Measurements from ENCODE around the gene NEK9.

Gene NEK9

GRCh38 chr14:75067212-75067611, 59.6 kb downstream of the NEK9 start:
- no peak for DNase-seq (ENCODE audit: low read depth in 2 of 2)

DNA sequence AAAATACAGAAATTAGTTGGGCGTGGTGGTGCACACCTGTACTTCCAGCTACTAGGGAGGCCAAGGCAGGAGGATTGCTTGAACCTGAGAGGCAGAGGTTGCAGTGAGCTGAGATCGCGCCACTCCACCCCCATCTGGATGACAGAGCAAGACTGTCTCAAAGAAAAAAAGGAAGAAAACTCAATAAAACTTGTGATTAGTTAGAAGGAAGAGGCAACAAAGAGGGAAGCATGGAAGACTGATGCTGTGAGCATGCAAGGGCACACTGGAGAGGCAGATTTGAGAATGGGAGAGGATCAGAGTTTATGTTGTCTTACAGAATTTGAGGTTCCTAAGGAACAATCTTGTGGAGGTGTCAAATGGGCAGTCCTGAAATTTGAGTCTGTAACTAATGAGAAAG, 60.2 kb downstream of the NEK9 start:
- no peak for DNase-seq (ENCODE audit: low read depth in 2 of 2)

DNA sequence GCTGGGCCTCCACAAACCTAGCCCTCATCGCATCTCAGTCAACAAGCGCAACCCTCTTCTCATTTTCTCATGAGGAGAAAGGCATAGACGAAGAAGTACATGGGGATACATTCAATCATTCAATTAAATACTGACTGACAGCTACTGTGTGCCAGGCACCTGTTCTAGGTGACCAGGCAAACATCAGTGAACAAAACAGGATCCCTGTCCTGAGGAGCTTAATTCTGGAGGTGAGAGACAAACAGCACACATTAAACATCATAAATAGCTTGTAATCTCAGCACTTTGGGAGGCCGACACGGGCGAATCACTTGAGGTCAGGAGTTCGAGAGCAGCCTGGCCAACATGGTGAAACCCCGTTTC, 62.7 kb downstream of the NEK9 start:
- DNase-seq (ENCODE audit: low read depth in 2 of 2), result no peak

GRCh38 chr14:75063491-75064204, 63.2 kb downstream of the NEK9 start, which contains the start of gene ACYP1:
Gene ACYP1, minus strand, starts transcription at chr14:75064024. Its CDS starts 471 bp downstream, at chr14:75063553.
- DNase-seq (ENCODE audit: low read depth in 2 of 2), result peak; percentile 76 to 80

- no peak for DNase-seq (ENCODE audit: low read depth in 2 of 2)
These were observed 63.8 kb downstream of the NEK9 start for GRCh38 chr14:75063013-75063412.

DNA sequence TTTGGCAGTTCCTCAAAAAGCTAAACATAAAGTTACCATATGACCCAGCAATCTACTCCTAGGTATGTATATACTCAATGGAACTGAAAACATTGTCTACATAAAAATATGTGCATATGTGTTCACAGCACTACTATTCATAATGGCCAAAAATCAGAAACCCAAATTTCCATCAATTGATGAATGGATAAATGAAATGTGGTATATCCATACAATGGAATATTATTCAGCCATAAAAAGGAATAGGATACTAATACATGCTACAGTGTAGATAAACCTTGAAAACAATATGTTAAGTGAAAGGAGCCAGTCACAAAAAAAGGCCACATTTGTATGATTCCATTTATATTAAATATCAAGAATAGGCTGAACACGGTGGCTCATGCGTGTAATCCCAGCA, 66.4 kb downstream of the NEK9 start:
- DNase-seq (ENCODE audit: low read depth in 2 of 2), result no peak

GRCh38 chr14:75059642-75060041, 67.2 kb downstream of the NEK9 start:
- no peak for DNase-seq (ENCODE audit: low read depth in 2 of 2)

- DNase-seq (ENCODE audit: low read depth in 2 of 2), result no peak
These were observed 72.4 kb downstream of the NEK9 start for GRCh38 chr14:75054421-75054820.

DNA sequence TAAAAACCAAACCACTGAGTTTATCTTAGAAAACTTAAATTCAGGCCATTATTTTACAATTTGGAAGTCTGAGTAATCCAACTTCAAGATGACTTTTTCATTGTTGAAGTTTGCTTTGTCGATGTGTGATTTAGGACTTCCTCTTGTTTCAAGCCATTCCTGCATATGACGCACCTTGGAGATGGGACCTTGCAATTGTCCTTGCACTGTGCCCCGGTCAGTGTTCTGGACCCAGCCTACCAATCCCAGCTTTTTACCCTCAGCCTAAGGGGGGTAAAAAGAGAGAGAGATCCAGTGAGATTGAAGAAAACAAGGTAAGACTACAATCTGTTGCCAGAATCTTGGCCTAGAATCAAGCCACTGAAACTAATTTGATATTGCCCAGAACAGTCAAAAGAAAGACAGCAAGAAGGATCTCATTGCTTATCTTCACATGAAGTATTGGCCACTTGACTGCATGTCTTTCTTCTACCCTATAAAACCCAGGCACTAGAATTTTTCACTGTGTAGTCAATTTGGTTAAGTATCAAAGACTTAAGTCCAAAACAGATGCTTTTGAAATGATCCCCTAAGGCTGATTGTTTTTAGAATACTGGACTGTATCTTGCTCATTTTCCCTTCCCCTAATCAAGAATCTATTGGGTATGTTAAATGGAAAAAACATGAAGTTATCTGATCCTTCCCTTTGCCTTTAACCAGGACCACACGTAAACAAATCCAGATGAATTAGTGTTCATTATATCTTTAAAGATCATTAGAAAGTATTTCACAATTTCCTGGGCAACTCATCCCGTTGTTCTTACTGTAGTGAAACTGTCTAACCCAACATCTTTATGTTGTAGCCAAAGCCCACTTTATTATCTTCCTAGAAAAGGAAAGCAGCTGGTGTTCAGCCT, 73.2 kb downstream of the NEK9 start:
- DNase-seq (ENCODE audit: low read depth in 2 of 2), result no peak

DNA sequence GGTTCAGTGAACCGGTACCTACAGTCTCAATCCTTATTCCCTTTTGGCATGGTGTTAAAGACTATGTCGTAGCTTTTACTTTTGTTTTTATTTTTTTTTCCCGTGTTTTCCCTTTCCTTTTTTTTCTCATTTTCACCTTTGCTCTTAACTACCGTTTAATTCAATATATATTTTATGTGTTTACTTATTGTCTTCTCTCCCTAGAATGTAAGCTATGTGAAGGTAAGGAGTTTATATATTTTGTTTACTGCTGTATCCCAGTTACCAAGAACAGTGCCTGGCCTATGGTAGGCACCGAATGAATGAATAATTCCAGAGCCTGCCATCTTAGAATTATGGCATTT, 75.3 kb downstream of the NEK9 start:
- DNase-seq (ENCODE audit: low read depth in 2 of 2), result no peak

GRCh38 chr14:75050852-75051555, 75.8 kb downstream of the NEK9 start, which contains the start of gene MLH3:
Gene MLH3, minus strand, starts transcription at chr14:75051467. Its CDS starts 1,812 bp downstream, at chr14:75049655.
- DNase-seq (ENCODE audit: low read depth in 2 of 2), result peak; percentile 60 to 62

GRCh38 chr14:75049731-75050201, 77.1 kb downstream of the NEK9 start:
- no peak for DNase-seq (ENCODE audit: low read depth in 2 of 2)

DNA sequence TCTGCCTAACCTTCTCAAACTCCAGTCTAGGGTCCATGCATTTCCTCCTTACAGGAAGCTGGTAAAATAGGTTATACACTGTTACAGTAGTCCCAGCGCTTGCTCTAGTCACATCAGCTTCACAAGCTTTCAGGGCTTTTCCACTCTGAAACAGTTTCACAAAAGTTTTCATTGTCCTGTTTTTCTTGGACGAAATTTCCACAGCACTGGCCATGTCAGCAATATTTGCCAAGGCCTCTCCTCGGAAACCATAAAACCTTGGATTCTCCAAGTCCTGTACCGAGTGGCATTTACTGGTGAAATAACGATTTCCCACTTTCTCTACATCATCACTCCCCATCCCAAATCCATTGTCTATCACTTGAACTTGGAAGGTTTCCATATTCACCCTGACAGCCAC, 77.7 kb downstream of the NEK9 start:
- DNase-seq (ENCODE audit: low read depth in 2 of 2), result no peak

GRCh38 chr14:75048101-75048500, 78.7 kb downstream of the NEK9 start:
- DNase-seq (ENCODE audit: low read depth in 2 of 2), result no peak

GRCh38 chr14:75047506-75047905, 79.3 kb downstream of the NEK9 start:
- DNase-seq (ENCODE audit: low read depth in 2 of 2), result no peak

- no peak for DNase-seq (ENCODE audit: low read depth in 2 of 2)
These were observed 79.9 kb downstream of the NEK9 start for GRCh38 chr14:75046899-75047298.

DNA sequence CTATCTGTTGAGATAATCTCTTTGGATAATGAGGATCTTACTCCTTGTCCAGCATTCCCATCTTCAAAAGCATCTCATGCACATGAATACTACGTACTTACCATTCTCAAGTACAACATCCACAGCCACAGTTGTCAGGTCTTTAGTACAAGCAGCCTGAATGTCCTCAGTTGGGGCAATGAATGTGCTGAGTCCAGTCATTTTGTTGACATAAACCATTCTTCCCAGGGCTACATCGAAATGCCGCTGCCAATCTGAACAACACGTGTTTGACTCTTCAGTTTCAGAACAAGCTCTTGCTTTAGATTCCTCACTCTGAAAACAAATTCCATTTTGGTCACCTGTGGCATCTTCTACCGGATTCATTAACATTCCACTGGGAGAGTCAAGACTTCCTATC, 80.6 kb downstream of the NEK9 start:
- DNase-seq (ENCODE audit: low read depth in 2 of 2), result no peak

DNA sequence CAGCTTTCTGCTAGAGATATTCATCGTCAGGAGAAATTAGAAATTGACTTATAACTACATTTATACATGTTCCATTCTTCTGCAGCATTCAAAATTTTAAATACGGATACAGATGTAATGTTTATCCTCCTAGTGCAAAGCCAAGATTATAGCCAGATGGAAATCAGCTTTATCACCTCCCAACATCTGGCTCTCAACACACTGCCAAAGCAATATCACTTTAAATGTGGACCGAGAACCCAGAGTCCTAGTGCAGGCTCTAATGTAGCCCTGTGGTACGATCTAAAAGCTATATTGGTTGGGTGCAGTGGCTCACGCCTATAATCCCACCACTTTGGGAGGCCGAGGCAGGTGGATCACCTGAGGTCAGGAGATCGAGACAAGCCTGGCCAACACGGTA, 82.1 kb downstream of the NEK9 start:
- DNase-seq (ENCODE audit: low read depth in 2 of 2), result no peak

GRCh38 chr14:75044322-75044721, 82.5 kb downstream of the NEK9 start:
- no peak for DNase-seq (ENCODE audit: low read depth in 2 of 2)

DNA sequence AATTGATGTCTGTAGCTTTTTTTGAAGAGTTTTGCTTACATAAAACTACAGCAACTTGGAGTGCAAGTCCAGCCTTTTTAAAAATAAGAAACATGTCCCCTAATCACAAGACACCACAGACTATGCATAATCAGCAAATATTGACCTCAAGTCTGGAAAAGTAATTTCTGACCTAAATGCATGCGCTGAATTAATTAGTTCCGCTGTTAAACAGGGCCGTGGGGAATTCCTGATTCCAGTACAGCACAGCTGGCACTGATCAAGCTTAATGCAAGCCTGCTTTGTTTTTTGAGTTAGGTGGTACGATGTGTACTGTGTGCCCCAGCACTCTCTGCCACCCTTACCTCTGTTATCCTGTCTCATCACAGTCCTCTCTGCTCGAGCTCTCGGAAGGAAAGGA, 84.8 kb downstream of the NEK9 start:
- DNase-seq (ENCODE audit: low read depth in 2 of 2), result no peak

DNA sequence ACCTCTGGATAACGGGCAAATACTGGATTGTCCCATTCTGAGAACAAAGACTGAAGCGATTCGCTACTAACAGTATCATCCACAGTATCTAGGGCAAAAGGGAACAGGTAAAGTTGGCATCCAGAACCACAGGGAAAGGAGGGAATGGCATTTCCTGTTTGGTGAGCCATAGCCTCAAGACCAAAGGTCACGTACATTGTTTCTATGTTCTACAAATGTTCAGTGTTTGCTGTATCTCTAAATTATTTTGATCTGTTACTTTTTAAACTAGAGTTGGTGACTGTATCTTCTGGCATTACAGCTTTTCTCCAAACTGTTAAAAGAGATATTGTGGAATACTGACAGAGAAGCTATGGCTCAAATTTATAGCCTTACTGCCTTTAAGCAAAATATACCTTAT, 85.2 kb downstream of the NEK9 start:
- no peak for DNase-seq (ENCODE audit: low read depth in 2 of 2)

DNA sequence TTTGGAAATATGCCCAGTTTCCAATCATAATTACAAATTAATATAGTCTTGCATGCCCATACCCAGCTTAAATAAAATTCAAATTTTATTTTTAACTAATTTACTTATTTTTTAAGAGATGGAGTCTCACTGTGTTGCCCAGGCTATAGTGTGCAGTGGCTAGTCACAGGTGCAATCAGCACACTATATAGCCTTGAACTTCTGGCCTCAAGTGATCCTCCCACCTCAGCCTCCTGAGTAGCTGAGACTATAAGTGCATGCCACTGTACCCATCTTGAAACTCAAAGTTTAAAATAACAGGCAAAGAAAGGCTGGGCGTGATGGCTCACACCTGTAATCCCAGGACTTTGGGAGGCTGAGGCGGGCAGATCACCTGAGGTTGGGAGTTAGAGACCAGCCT, 85.9 kb downstream of the NEK9 start:
- no peak for DNase-seq (ENCODE audit: low read depth in 2 of 2)

Measured in activated CD8-positive, alpha-beta memory T cell treated with anti-CD3 and anti-CD28 coated beads for 4 hours (primary cell).